ENCODE results near the gene CMIP.
A peak's percentile ranks its signal among the peaks of the same experiment; 100 is the strongest.
"Not testable (repeated sequence)": the region's sequence is repeated elsewhere in the genome, so short reads cannot be mapped to it uniquely, and the experiment has no call there.

Gene CMIP

GRCh38 chr16:81568749-81569087, 124.1 kb downstream of the CMIP start:
- DNase-seq (ENCODE audit: low spot score): no peak

- no peak for DNase-seq (ENCODE audit: low spot score)
These were observed 124.9 kb downstream of the CMIP start for GRCh38 chr16:81569361-81570034.

GRCh38 chr16:81570151-81570846, 125.7 kb downstream of the CMIP start:
- no peak for DNase-seq (ENCODE audit: low spot score)

- no peak for DNase-seq (ENCODE audit: low spot score)
These were observed 126.6 kb downstream of the CMIP start for GRCh38 chr16:81571175-81571574.

- no peak for DNase-seq (ENCODE audit: low spot score)
These were observed 127.2 kb downstream of the CMIP start for GRCh38 chr16:81571592-81572385.

GRCh38 chr16:81572386-81573144, 128.0 kb downstream of the CMIP start:
- no peak for DNase-seq (ENCODE audit: low spot score)

- no peak for DNase-seq (ENCODE audit: low spot score)
These were observed 129.0 kb downstream of the CMIP start for GRCh38 chr16:81573533-81574020.

- DNase-seq (ENCODE audit: low spot score): no peak
These were observed 129.6 kb downstream of the CMIP start for GRCh38 chr16:81574168-81574567.

GRCh38 chr16:81575307-81575706, 130.7 kb downstream of the CMIP start:
- no peak for DNase-seq (ENCODE audit: low spot score)

- DNase-seq (ENCODE audit: low spot score): no peak
These were observed 131.2 kb downstream of the CMIP start for GRCh38 chr16:81575834-81576233.

GRCh38 chr16:81576696-81577095, 132.1 kb downstream of the CMIP start:
- no peak for DNase-seq (ENCODE audit: low spot score)

- DNase-seq (ENCODE audit: low spot score): not testable (repeated sequence)
These were observed 132.7 kb downstream of the CMIP start for GRCh38 chr16:81577272-81577671.

- no peak for DNase-seq (ENCODE audit: low spot score)
These were observed 133.5 kb downstream of the CMIP start for GRCh38 chr16:81578076-81578475.

GRCh38 chr16:81578636-81579413, 134.2 kb downstream of the CMIP start:
- no peak for DNase-seq (ENCODE audit: low spot score)

GRCh38 chr16:81581107-81581506, 136.5 kb downstream of the CMIP start:
- DNase-seq (ENCODE audit: low spot score): no peak

GRCh38 chr16:81582655-81583441, 138.2 kb downstream of the CMIP start:
- no peak for DNase-seq (ENCODE audit: low spot score)

- DNase-seq (ENCODE audit: low spot score): peak; percentile 26
These were observed 139.5 kb downstream of the CMIP start for GRCh38 chr16:81583893-81584631.

GRCh38 chr16:81585785-81586184, 141.2 kb downstream of the CMIP start:
- no peak for DNase-seq (ENCODE audit: low spot score)

GRCh38 chr16:81586417-81586816, 141.8 kb downstream of the CMIP start:
- peak; percentile 48 for DNase-seq (ENCODE audit: low spot score)
